ENCODE data around the gene LILRB4.
"Not testable (repeated sequence)": the region's sequence is repeated elsewhere in the genome, so short reads cannot be mapped to it uniquely, and the experiment has no call there.

Gene LILRB4

GRCh38 chr19:54704928-54705327 is 42.1 kb downstream of the LILRB4 start:
- TF ChIP-seq, protein P1, sequence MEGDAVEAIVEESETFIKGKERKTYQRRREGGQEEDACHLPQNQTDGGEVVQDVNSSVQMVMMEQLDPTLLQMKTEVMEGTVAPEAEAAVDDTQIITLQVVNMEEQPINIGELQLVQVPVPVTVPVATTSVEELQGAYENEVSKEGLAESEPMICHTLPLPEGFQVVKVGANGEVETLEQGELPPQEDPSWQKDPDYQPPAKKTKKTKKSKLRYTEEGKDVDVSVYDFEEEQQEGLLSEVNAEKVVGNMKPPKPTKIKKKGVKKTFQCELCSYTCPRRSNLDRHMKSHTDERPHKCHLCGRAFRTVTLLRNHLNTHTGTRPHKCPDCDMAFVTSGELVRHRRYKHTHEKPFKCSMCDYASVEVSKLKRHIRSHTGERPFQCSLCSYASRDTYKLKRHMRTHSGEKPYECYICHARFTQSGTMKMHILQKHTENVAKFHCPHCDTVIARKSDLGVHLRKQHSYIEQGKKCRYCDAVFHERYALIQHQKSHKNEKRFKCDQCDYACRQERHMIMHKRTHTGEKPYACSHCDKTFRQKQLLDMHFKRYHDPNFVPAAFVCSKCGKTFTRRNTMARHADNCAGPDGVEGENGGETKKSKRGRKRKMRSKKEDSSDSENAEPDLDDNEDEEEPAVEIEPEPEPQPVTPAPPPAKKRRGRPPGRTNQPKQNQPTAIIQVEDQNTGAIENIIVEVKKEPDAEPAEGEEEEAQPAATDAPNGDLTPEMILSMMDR (IDR thresholded peaks at IDR 0.05; ENCODE audit: low read depth, low read length, missing control alignments), result no peak
- no peak overlapping the region for H3K4me3 ChIP-seq (replicated peaks; ENCODE audit: low read depth, low read length)
- DNase-seq (ENCODE audit: extremely low read depth, low read depth), result no peak

GRCh38 chr19:54707962-54708361 is 45.2 kb downstream of the LILRB4 start:
- DNase-seq (ENCODE audit: extremely low read depth, low read depth), result no peak
- TF ChIP-seq, protein P1 (IDR thresholded peaks at IDR 0.05; ENCODE audit: low read depth, low read length, missing control alignments), result no peak
- H3K4me3 ChIP-seq (replicated peaks; ENCODE audit: low read depth, low read length), result no peak overlapping the region

DNA sequence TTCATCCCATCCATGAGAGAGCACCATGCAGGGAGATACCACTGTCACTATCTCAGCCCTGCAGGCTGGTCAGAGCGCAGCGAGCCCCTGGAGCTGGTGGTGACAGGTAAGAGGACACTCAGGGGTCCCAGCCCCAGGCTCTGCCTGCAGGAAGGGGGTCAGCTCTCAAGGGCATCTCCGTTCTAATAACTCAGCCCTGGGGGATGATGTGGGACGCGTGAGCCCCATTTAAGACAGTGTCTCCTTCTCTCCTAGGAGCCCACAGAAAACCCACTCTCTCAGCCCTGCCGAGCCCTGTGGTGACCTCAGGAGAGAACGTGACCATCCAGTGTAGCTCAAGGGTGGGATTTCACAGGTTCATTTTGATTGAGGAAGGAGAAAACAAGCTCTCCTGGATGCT is 46.0 kb downstream of the LILRB4 start:
- no peak overlapping the region for H3K4me3 ChIP-seq (replicated peaks; ENCODE audit: low read depth, low read length)
- no peak for DNase-seq (ENCODE audit: extremely low read depth, low read depth)
- TF ChIP-seq, protein P1 (IDR thresholded peaks at IDR 0.05; ENCODE audit: low read depth, low read length, missing control alignments), result no peak

DNA sequence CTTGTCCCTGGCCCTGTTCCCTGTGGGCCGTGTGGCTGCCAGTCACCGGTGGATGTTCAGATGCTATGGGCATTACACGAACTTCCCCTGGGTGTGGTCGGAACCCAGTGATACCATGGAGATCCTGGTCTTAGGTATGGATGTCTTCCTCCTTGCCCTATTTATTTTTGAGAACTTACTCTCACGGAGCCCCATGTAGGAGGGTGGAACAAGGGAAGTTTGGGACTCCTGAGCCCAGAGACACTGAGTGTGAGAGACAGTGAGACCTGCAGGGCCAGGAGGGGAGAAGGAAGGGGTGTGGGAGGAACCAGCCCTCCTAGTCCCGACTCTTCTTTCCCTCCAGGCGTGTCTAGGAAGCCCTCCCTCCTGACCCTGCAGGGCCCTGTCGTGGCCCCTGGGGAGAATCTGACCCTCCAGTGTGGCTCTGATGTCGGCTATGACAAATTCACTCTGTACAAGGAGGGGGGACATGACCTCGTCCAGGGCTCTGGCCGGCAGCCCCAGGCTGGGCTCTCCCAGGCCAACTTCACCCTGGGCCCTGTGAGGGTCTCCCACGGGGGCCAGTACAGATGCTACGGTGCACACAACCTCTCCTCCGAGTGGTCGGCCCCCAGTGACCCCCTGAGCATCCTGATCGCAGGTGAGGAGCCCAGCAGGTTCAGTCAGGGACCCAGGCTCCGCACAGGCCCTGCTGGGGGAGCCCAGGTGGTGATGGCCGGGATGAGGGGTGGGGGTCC is 46.6 kb downstream of the LILRB4 start:
- no peak for DNase-seq (ENCODE audit: extremely low read depth, low read depth)
- no peak overlapping the region for H3K4me3 ChIP-seq (replicated peaks; ENCODE audit: low read depth, low read length)
- TF ChIP-seq, protein P1 (IDR thresholded peaks at IDR 0.05; ENCODE audit: low read depth, low read length, missing control alignments), result no peak

- not testable (repeated sequence) for H3K4me3 ChIP-seq (replicated peaks; ENCODE audit: low read depth, low read length); DNase-seq (ENCODE audit: extremely low read depth, low read depth)
Measured at GRCh38 chr19:54709956-54710355, 47.2 kb downstream of the LILRB4 start.

All from HFF-Myc (cell line).